ENCODE data around the gene HRCT1. TPM values are rescaled to one million over a fixed set of nuclear protein-coding genes. Genes with fewer than 3 reads are reported as not detected.

Gene HRCT1
- total and polyA plus RNA-seq, 3 donors from 2014 or later, result 2.5 to 7.1 (median 6.5) TPM

GRCh38 chr9:35903049-35903448, 3.0 kb upstream of the HRCT1 start:
- 45 to 53% methylated on average over 3 of the region's 3 CpGs for WGBS, 2 donors
- H3K9me3 ChIP-seq, result no peaks in the 10 kb centered on the region
- no peak overlapping the region for H3K27ac ChIP-seq
- intact Hi-C loops (cut with DNase I; ENCODE audit: low total_unique reads), result no loop called here
- TF ChIP-seq POLR2A (IDR thresholded peaks at IDR 0.05) (no peak), CTCF (IDR thresholded peaks at IDR 0.05) (peak; percentile 75 to 86 (median 82))
- no peak for DNase-seq
- H3K4me3 ChIP-seq, result no peak overlapping the region
- no peaks in the 10 kb centered on the region for H3K27me3 ChIP-seq
- H3K4me1 ChIP-seq, result peaks cover 40% of the 10 kb centered on the region
- H3K36me3 ChIP-seq (ENCODE audit: low read depth, missing control alignments), result no peaks in the 10 kb centered on the region

GRCh38 chr9:35904338-35904737, 1.7 kb upstream of the HRCT1 start:
- Histone ChIP-seq H3K36me3 (ENCODE audit: low read depth, missing control alignments) (no peaks in the 10 kb centered on the region), H3K4me1 (peaks cover 53% of the 10 kb centered on the region), H3K4me3 (no peak overlapping the region), H3K9me3 (no peaks in the 10 kb centered on the region), H3K27me3 (no peaks in the 10 kb centered on the region), H3K27ac (no peak overlapping the region)
- no peak for DNase-seq
- TF ChIP-seq CTCF (IDR thresholded peaks at IDR 0.05), result no peak
- TF ChIP-seq POLR2A (IDR thresholded peaks at IDR 0.05), result no peak
- WGBS, 2 donors, result 72 to 78% methylated on average over 8 of the region's 8 CpGs
- intact Hi-C loops (cut with DNase I; ENCODE audit: low total_unique reads), result no loop called here

- no peak for DNase-seq
- H3K27me3 ChIP-seq, result no peaks in the 10 kb centered on the region
- no peaks in the 10 kb centered on the region for H3K36me3 ChIP-seq (ENCODE audit: low read depth, missing control alignments)
- no peak overlapping the region for H3K4me3 ChIP-seq
- no peak for TF ChIP-seq CTCF (IDR thresholded peaks at IDR 0.05)
- no peak for TF ChIP-seq POLR2A (IDR thresholded peaks at IDR 0.05)
- peaks cover 58% of the 10 kb centered on the region for H3K4me1 ChIP-seq
- WGBS, 2 donors, result 65 to 75% methylated on average over 4 to 8 of the region's 8 CpGs
- H3K9me3 ChIP-seq, result no peaks in the 10 kb centered on the region
- H3K27ac ChIP-seq, result peak overlapping the region; percentile 91 to 95
- intact Hi-C loops (cut with DNase I; ENCODE audit: low total_unique reads), result no loop called here
Measured at GRCh38 chr9:35905051-35905781, 786 bp upstream of the HRCT1 start.

GRCh38 chr9:35906923-35907699, 1.1 kb downstream of the HRCT1 start:
- 20 to 41% methylated on average over 8 to 14 of the region's 14 CpGs for WGBS, 2 donors
- Histone ChIP-seq H3K4me3 (no peak overlapping the region), H3K4me1 (peaks cover 58% of the 10 kb centered on the region), H3K9me3 (no peaks in the 10 kb centered on the region), H3K27ac (peak overlapping the region; percentile 91 to 95), H3K27me3 (no peaks in the 10 kb centered on the region), H3K36me3 (ENCODE audit: low read depth, missing control alignments) (no peaks in the 10 kb centered on the region)
- intact Hi-C loops (cut with DNase I; ENCODE audit: low total_unique reads), result no loop called here
- TF ChIP-seq POLR2A (IDR thresholded peaks at IDR 0.05) (no peak), CTCF (IDR thresholded peaks at IDR 0.05) (no peak)
- peak; percentile 80 for DNase-seq

Measured in testis (tissue), 3 donors.